Measurements from ENCODE around the gene ARL5A. TPM values are rescaled to one million over a fixed set of nuclear protein-coding genes. Genes with fewer than 3 reads are reported as not detected.

Gene ARL5A
- total RNA-seq, 2 donors from 2014 or later, result 28.0 to 33.8 TPM

DNA sequence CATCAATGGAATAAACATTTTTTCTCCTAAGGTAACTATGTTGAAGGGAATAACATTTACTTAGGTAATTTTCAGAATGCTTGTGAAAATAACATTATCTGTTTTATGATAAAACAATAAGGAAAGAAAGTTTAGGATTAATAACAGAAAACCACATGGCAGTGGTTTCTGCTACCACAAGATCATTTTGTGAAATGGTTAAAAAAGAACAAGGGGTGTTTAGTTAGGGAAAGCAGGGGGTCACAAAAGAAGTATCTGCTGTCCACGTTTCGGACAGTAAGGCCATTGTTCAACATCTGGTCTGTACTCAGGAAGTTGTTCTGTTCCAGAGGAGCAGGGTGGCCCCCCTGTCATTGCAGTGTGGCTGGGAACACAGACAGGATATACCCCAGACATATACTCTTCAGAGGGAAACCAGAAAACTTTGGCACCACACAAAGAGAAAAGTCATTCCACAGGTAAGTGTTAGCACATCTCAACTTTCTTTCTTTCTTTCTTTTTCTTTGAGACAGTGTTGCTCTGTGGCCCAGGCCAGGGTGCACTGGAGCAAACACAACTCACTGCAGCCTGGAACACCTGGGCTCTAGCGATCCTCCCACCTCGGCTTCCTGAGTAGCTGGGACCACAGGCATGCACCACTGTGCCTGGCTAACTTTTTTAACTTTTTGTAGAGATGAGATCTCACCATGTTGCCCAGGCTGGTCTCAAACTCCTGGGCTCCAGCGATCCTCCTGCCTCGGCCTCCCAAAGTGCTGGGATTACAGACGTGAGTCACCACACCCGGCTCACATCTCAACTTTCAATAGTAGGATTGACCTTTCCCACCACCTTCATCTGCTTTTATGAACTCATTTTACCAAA, 14.8 kb upstream of the ARL5A start:
- no peaks in the 10 kb centered on the region for H3K9me3 ChIP-seq
- no peaks in the 10 kb centered on the region for H3K4me1 ChIP-seq (replicated peaks)
- no peak overlapping the region for H3K27ac ChIP-seq
- no peak for TF ChIP-seq POLR2AphosphoS5 (IDR thresholded peaks at IDR 0.05)
- TF ChIP-seq, protein P1, sequence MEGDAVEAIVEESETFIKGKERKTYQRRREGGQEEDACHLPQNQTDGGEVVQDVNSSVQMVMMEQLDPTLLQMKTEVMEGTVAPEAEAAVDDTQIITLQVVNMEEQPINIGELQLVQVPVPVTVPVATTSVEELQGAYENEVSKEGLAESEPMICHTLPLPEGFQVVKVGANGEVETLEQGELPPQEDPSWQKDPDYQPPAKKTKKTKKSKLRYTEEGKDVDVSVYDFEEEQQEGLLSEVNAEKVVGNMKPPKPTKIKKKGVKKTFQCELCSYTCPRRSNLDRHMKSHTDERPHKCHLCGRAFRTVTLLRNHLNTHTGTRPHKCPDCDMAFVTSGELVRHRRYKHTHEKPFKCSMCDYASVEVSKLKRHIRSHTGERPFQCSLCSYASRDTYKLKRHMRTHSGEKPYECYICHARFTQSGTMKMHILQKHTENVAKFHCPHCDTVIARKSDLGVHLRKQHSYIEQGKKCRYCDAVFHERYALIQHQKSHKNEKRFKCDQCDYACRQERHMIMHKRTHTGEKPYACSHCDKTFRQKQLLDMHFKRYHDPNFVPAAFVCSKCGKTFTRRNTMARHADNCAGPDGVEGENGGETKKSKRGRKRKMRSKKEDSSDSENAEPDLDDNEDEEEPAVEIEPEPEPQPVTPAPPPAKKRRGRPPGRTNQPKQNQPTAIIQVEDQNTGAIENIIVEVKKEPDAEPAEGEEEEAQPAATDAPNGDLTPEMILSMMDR (IDR thresholded peaks at IDR 0.05), result no peak
- TF ChIP-seq POLR2A (IDR thresholded peaks at IDR 0.05), result no peak
- no peak overlapping the region for H3K4me3 ChIP-seq
- H3K36me3 ChIP-seq, result no peaks in the 10 kb centered on the region
- WGBS, result 71% methylated on average over 8 of the region's 8 CpGs
- no peak for DNase-seq (ENCODE audit: low spot score)
- H3K27me3 ChIP-seq (replicated peaks; ENCODE audit: insufficient read depth), result no peaks in the 10 kb centered on the region
- intact Hi-C loops (cut with DNase I), result no loop called here

- TF ChIP-seq POLR2AphosphoS5 (IDR thresholded peaks at IDR 0.05) (no peak), POLR2A (IDR thresholded peaks at IDR 0.05) (no peak)
- TF ChIP-seq, protein P1 (IDR thresholded peaks at IDR 0.05), result no peak
- DNase-seq (ENCODE audit: low spot score), result no peak
- no peak overlapping the region for H3K27ac ChIP-seq
- WGBS, result 95% methylated on average over 2 of the region's 2 CpGs
- H3K36me3 ChIP-seq, result no peaks in the 10 kb centered on the region
- H3K4me3 ChIP-seq, result no peak overlapping the region
- intact Hi-C loops (cut with DNase I), result no loop called here
- no peaks in the 10 kb centered on the region for H3K9me3 ChIP-seq
- H3K27me3 ChIP-seq (replicated peaks; ENCODE audit: insufficient read depth), result no peaks in the 10 kb centered on the region
- no peaks in the 10 kb centered on the region for H3K4me1 ChIP-seq (replicated peaks)
Observed at GRCh38 chr2:151841047-151841424, 12.8 kb upstream of the ARL5A start.

DNA sequence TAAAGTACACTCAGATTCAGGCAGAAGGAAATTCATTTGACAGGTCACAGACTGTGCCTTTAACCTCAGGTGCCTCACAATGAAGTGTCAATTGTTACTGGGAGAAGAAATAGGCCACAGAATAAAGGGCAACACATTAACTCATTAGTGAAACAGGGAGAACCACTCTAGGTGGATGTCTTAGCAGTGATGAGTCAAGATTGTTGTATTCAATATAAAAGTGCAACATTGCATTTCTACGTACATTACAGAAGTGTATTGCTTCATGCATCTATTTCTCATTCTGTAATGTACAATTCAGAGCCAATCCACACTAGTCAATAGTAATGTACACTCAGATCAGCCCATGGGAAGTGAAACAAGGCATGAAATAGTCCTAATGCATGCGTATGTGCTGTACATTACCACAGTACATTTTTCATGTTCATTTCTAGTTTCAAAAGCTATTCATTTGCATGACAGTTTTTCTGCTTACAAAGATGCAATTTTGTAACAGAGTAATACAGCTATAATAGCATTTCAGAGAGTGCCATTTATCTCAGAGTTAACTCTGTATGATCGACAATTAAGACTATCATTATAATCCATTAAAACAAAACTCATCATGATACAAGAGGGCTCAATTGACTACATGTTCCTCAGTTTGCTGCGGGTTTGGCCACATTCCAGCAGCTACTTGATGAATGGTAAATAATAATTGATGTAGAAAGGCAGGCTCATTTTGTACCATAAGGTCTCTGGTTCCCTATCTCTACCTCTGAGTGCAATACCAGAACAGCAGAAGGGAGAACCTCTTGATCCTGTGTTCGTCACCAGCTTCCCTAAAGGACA, 12.2 kb upstream of the ARL5A start:
- Histone ChIP-seq H3K4me1 (replicated peaks) (no peaks in the 10 kb centered on the region), H3K36me3 (no peaks in the 10 kb centered on the region), H3K27ac (no peak overlapping the region), H3K9me3 (no peaks in the 10 kb centered on the region), H3K4me3 (no peak overlapping the region), H3K27me3 (replicated peaks; ENCODE audit: insufficient read depth) (no peaks in the 10 kb centered on the region)
- DNase-seq (ENCODE audit: low spot score), result no peak
- WGBS, result 81% methylated on average over 5 of the region's 5 CpGs
- TF ChIP-seq POLR2A (IDR thresholded peaks at IDR 0.05), result no peak
- TF ChIP-seq POLR2AphosphoS5 (IDR thresholded peaks at IDR 0.05), result no peak
- TF ChIP-seq, protein P1 (IDR thresholded peaks at IDR 0.05), result no peak
- intact Hi-C loops (cut with DNase I), result no loop called here

GRCh38 chr2:151837926-151838325, 9.7 kb upstream of the ARL5A start:
- WGBS, result 81% methylated on average over 3 of the region's 3 CpGs
- H3K4me3 ChIP-seq, result no peak overlapping the region
- H3K36me3 ChIP-seq, result no peaks in the 10 kb centered on the region
- intact Hi-C loops (cut with DNase I), result no loop called here
- no peaks in the 10 kb centered on the region for H3K4me1 ChIP-seq (replicated peaks)
- TF ChIP-seq POLR2AphosphoS5 (IDR thresholded peaks at IDR 0.05), result no peak
- no peaks in the 10 kb centered on the region for H3K9me3 ChIP-seq
- DNase-seq (ENCODE audit: low spot score), result no peak
- H3K27me3 ChIP-seq (replicated peaks; ENCODE audit: insufficient read depth), result no peaks in the 10 kb centered on the region
- no peak overlapping the region for H3K27ac ChIP-seq

GRCh38 chr2:151833984-151834383, 5.8 kb upstream of the ARL5A start:
- no peak overlapping the region for H3K4me3 ChIP-seq
- no peaks in the 10 kb centered on the region for H3K4me1 ChIP-seq (replicated peaks)
- 91% methylated on average over 3 of the region's 3 CpGs for WGBS
- no peaks in the 10 kb centered on the region for H3K9me3 ChIP-seq
- no peak for TF ChIP-seq POLR2A (IDR thresholded peaks at IDR 0.05)
- TF ChIP-seq, protein P1 (IDR thresholded peaks at IDR 0.05), result no peak
- no peak for TF ChIP-seq POLR2AphosphoS5 (IDR thresholded peaks at IDR 0.05)
- H3K36me3 ChIP-seq, result no peaks in the 10 kb centered on the region
- no peaks in the 10 kb centered on the region for H3K27me3 ChIP-seq (replicated peaks; ENCODE audit: insufficient read depth)
- intact Hi-C loops (cut with DNase I), result no loop called here
- DNase-seq (ENCODE audit: low spot score), result no peak
- H3K27ac ChIP-seq, result no peak overlapping the region
